Ishikawa (cell line): Measurements from ENCODE around the gene ZFP92.

Source experiments
- EP300 ChIP-seq: IDR thresholded peaks from 2 replicates; pipeline ENCODE4 v1.6.1; 2012; ENCODE audit warnings: borderline replicate concordance
- YY1 ChIP-seq: IDR thresholded peaks from 2 replicates; pipeline ENCODE4 v1.6.1; 2012; ENCODE audit warnings: low read depth

DNA sequence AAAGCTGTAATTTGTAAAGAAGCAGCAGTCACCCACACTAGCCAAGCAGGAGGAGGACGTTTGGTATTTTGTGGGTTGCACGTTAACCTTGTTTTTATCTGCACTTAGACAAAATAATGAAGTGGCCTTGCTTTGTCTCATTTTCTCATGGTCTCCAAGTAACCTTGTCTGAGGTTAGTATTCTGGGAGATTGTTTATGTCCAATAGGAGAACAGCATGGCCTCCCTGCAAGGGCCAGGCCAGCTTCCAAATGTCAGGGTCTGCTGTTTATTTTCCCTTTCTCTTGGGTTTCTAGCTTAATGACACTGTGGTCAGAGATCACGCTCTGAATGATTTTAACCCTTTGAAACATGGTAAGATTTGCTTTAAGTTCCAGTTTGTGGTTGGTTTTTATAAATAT, 40.0 kb upstream of the ZFP92 start:
- TF ChIP-seq EP300, result no peak
- no peak for TF ChIP-seq YY1
